ENCODE results near the gene GRIK3. TPM values are rescaled to one million over a fixed set of nuclear protein-coding genes. Genes with fewer than 3 reads are reported as not detected.

The GRIK3 gene
- polyA plus RNA-seq, 1 donor (not counting 4 experiments of a cell fraction or from before 2014, with no cell fraction given) = not detected

- no peak overlapping the region for H3K27ac ChIP-seq (ENCODE audit: control insufficient read depth, insufficient read depth, low read length)
- FAIRE-seq (no peak), DNase-seq (ENCODE audit: low read depth, low spot score) (no peak)
- H3K9ac ChIP-seq (ENCODE audit: control insufficient read depth, extremely low read depth, insufficient read depth, low read length) = no peak overlapping the region
- TF ChIP-seq EZH2 (IDR thresholded peaks at IDR 0.05; ENCODE audit: low read length) (no peak), CTCF (optimal IDR thresholded peaks at IDR 0.05 in 1 of 3, IDR thresholded peaks at IDR 0.05 in 1 of 3, conservative IDR thresholded peaks at IDR 0.05 in 1 of 3; ENCODE audit: extremely low read depth in 1 of 3, insufficient read depth in 2 of 3, low read length in 3 of 3) (no peak)
- H4K20me1 ChIP-seq (ENCODE audit: control insufficient read depth, extremely low read depth, insufficient read depth, low read length) = no peaks in the 10 kb centered on the region
- H3K9me3 ChIP-seq (ENCODE audit: control insufficient read depth, low read depth, low read length) = no peaks in the 10 kb centered on the region
- H3K4me1 ChIP-seq (ENCODE audit: control insufficient read depth, extremely low read depth, insufficient read depth, low read length) = no peaks in the 10 kb centered on the region
- no peak overlapping the region for H3K4me3 ChIP-seq (ENCODE audit: control insufficient read depth in 2 of 3, extremely low read depth in 1 of 3, insufficient read depth in 2 of 3, low read depth in 1 of 3, low read length in 3 of 3)
- no peak overlapping the region for H2AFZ ChIP-seq (ENCODE audit: control insufficient read depth, low read length)
- H3K79me2 ChIP-seq (ENCODE audit: control insufficient read depth, insufficient read depth, low read length) = no peaks in the 10 kb centered on the region
- H3K36me3 ChIP-seq (ENCODE audit: control insufficient read depth in 2 of 2, extremely low read depth in 1 of 2, insufficient read depth in 2 of 2, low read length in 2 of 2) = no peaks in the 10 kb centered on the region
- H3K27me3 ChIP-seq (ENCODE audit: control insufficient read depth, extremely low read depth, insufficient read depth, low read length) = no peaks in the 10 kb centered on the region
- H3K4me2 ChIP-seq (ENCODE audit: control insufficient read depth, extremely low read depth, insufficient read depth, low read depth, low read length) = no peak overlapping the region
- no peaks in the 10 kb centered on the region for H3K9me1 ChIP-seq (ENCODE audit: control insufficient read depth, extremely low read depth, insufficient read depth, low read length)
- dilution Hi-C loops (cut with MboI; ENCODE audit: extremely low pct_ligation_motif_present, low sequenced_read_pairs) = no loop called here
These were observed 175.8 kb downstream of the GRIK3 start for GRCh38 chr1:36858553-36858952.

GRCh38 chr1:36857754-36858153, 176.6 kb downstream of the GRIK3 start:
- Histone ChIP-seq H3K4me2 (ENCODE audit: control insufficient read depth, extremely low read depth, insufficient read depth, low read depth, low read length) (no peak overlapping the region), H4K20me1 (ENCODE audit: control insufficient read depth, extremely low read depth, insufficient read depth, low read length) (no peaks in the 10 kb centered on the region), H3K27me3 (ENCODE audit: control insufficient read depth, extremely low read depth, insufficient read depth, low read length) (no peaks in the 10 kb centered on the region), H3K79me2 (ENCODE audit: control insufficient read depth, insufficient read depth, low read length) (no peaks in the 10 kb centered on the region), H3K9ac (ENCODE audit: control insufficient read depth, extremely low read depth, insufficient read depth, low read length) (no peak overlapping the region), H3K9me3 (ENCODE audit: control insufficient read depth, low read depth, low read length) (no peaks in the 10 kb centered on the region), H3K4me1 (ENCODE audit: control insufficient read depth, extremely low read depth, insufficient read depth, low read length) (no peaks in the 10 kb centered on the region), H2AFZ (ENCODE audit: control insufficient read depth, low read length) (no peak overlapping the region), H3K36me3 (ENCODE audit: control insufficient read depth in 2 of 2, extremely low read depth in 1 of 2, insufficient read depth in 2 of 2, low read length in 2 of 2) (no peaks in the 10 kb centered on the region), H3K27ac (ENCODE audit: control insufficient read depth, insufficient read depth, low read length) (no peak overlapping the region), H3K9me1 (ENCODE audit: control insufficient read depth, extremely low read depth, insufficient read depth, low read length) (no peaks in the 10 kb centered on the region), H3K4me3 (ENCODE audit: control insufficient read depth in 2 of 3, extremely low read depth in 1 of 3, insufficient read depth in 2 of 3, low read depth in 1 of 3, low read length in 3 of 3) (no peak overlapping the region)
- dilution Hi-C loops (cut with MboI; ENCODE audit: extremely low pct_ligation_motif_present, low sequenced_read_pairs) = no loop called here
- FAIRE-seq = no peak
- no peak for DNase-seq (ENCODE audit: low read depth, low spot score)
- TF ChIP-seq EZH2 (IDR thresholded peaks at IDR 0.05; ENCODE audit: low read length) (no peak), CTCF (optimal IDR thresholded peaks at IDR 0.05 in 1 of 3, IDR thresholded peaks at IDR 0.05 in 1 of 3, conservative IDR thresholded peaks at IDR 0.05 in 1 of 3; ENCODE audit: extremely low read depth in 1 of 3, insufficient read depth in 2 of 3, low read length in 3 of 3) (no peak)
